ENCODE measurements around the gene NEDD8. TPM values are rescaled to one million over a fixed set of nuclear protein-coding genes. Genes with fewer than 3 reads are reported as not detected.
A peak's percentile ranks its signal among the peaks of the same experiment; 100 is the strongest.

NEDD8 gene
- total and polyA plus RNA-seq, 2 donors (not counting 3 experiments of a cell fraction or from before 2014, with no cell fraction given): 243 to 316 TPM

- peaks cover 2 to 21% of the 10 kb centered on the region in 2 experiments for H3K36me3 ChIP-seq (ENCODE audit: control insufficient read depth in 2 of 2, extremely low read depth in 1 of 2, insufficient read depth in 2 of 2, low read length in 2 of 2)
- BruUV-seq (replicated peaks): no TSS peak
- H3K9me3 ChIP-seq (replicated peaks; ENCODE audit: control insufficient read depth, insufficient read depth, low read length): no peaks in the 10 kb centered on the region
- peak overlapping the region; percentile 58 to 77 (median 65) for H3K4me3 ChIP-seq (replicated peaks in 1 of 3; ENCODE audit: insufficient read depth in 1 of 3, low read depth in 1 of 3, low read length in 3 of 3)
- no peaks in the 10 kb centered on the region for H3K79me2 ChIP-seq (ENCODE audit: control insufficient read depth, insufficient read depth, low read length)
- H3K9ac ChIP-seq (replicated peaks; ENCODE audit: extremely low read depth, insufficient read depth, low read length): peak overlapping the region; percentile 98
- no peak for TF ChIP-seq MYC (IDR thresholded peaks at IDR 0.05; ENCODE audit: low read depth, low read length)
- H3K9me1 ChIP-seq (replicated peaks; ENCODE audit: control insufficient read depth, extremely low read depth, insufficient read depth, low read length): no peaks in the 10 kb centered on the region
- CTCF ChIA-PET: interaction anchor here (0.7 to 2.9 kb wide), 16 partner anchors 8 to 166 kb away, joined by 3 to 35 read pairs (median 5); partner anchors contain the start of genes CHMP4A, CIDEB, MDP1 and TINF2
- POLR2A ChIA-PET: interaction anchor here (1.3 to 1.9 kb wide), 2 partner anchors 9 to 28 kb away, joined by 3 to 17 read pairs; partner anchors contain the start of gene TINF2
- dilution Hi-C loops (cut with MboI; ENCODE audit: extremely low pct_ligation_motif_present, low sequenced_read_pairs): no loop called here
- H3K4me1 ChIP-seq (ENCODE audit: control insufficient read depth, extremely low read depth, insufficient read depth, low read length): peaks cover 9% of the 10 kb centered on the region
- DNase-seq (ENCODE audit: low read depth, low spot score) (no peak), FAIRE-seq (no peak)
- H3K4me2 ChIP-seq (ENCODE audit: insufficient read depth, low read length): peak overlapping the region; percentile 76
- intact Hi-C loops (cut with micrococcal nuclease): loop anchor here (1.0 kb wide), 5 partner anchors 27 to 54 kb away; partner anchors contain the start of genes DHRS1, MDP1 and NOP9
- H4K20me1 ChIP-seq (replicated peaks; ENCODE audit: control insufficient read depth, extremely low read depth, insufficient read depth, low read length): no peaks in the 10 kb centered on the region
- H3K27ac ChIP-seq (ENCODE audit: insufficient read depth, low read depth, low read length): peak overlapping the region; percentile 92
- H3K27me3 ChIP-seq (ENCODE audit: control insufficient read depth in 2 of 2, insufficient read depth in 2 of 2, low read length in 2 of 2): no peaks in the 10 kb centered on the region
- H2AFZ ChIP-seq (ENCODE audit: low read depth, low read length): peak overlapping the region; percentile 80
Observed at GRCh38 chr14:24270537-24271133, 38.5 kb upstream of the NEDD8 start.

- POLR2A ChIA-PET: no interaction called here
- H3K4me3 ChIP-seq (replicated peaks in 1 of 3; ENCODE audit: insufficient read depth in 1 of 3, low read depth in 1 of 3, low read length in 3 of 3): no peak overlapping the region
- H3K9me1 ChIP-seq (replicated peaks; ENCODE audit: control insufficient read depth, extremely low read depth, insufficient read depth, low read length): no peaks in the 10 kb centered on the region
- H3K9ac ChIP-seq (replicated peaks; ENCODE audit: extremely low read depth, insufficient read depth, low read length): no peak overlapping the region
- DNase-seq (ENCODE audit: low read depth, low spot score): no peak
- BruUV-seq (replicated peaks): no TSS peak
- no peaks in the 10 kb centered on the region for H3K9me3 ChIP-seq (replicated peaks; ENCODE audit: control insufficient read depth, insufficient read depth, low read length)
- no peak overlapping the region for H3K27ac ChIP-seq (ENCODE audit: insufficient read depth, low read depth, low read length)
- H4K20me1 ChIP-seq (replicated peaks; ENCODE audit: control insufficient read depth, extremely low read depth, insufficient read depth, low read length): no peaks in the 10 kb centered on the region
- no peak overlapping the region for H3K4me2 ChIP-seq (ENCODE audit: insufficient read depth, low read length)
- peaks cover 2 to 21% of the 10 kb centered on the region in 2 experiments for H3K36me3 ChIP-seq (ENCODE audit: control insufficient read depth in 2 of 2, extremely low read depth in 1 of 2, insufficient read depth in 2 of 2, low read length in 2 of 2)
- H3K27me3 ChIP-seq (ENCODE audit: control insufficient read depth in 2 of 2, insufficient read depth in 2 of 2, low read length in 2 of 2): no peaks in the 10 kb centered on the region
- no peak overlapping the region for H2AFZ ChIP-seq (ENCODE audit: low read depth, low read length)
- peaks cover 9% of the 10 kb centered on the region for H3K4me1 ChIP-seq (ENCODE audit: control insufficient read depth, extremely low read depth, insufficient read depth, low read length)
- intact Hi-C loops (cut with micrococcal nuclease): no loop called here
- no peak for FAIRE-seq
- dilution Hi-C loops (cut with MboI; ENCODE audit: extremely low pct_ligation_motif_present, low sequenced_read_pairs): no loop called here
- H3K79me2 ChIP-seq (ENCODE audit: control insufficient read depth, insufficient read depth, low read length): no peaks in the 10 kb centered on the region
- CTCF ChIA-PET: interaction anchor here (1.2 to 2.9 kb wide), 8 partner anchors 23 to 54 kb away, joined by 3 to 28 read pairs (median 7); partner anchors contain the start of genes CIDEB, MDP1 and TINF2
- TF ChIP-seq FOS (IDR thresholded peaks at IDR 0.05; ENCODE audit: borderline replicate concordance, insufficient read depth, low read length): no peak
- TF ChIP-seq JUN (IDR thresholded peaks at IDR 0.05; ENCODE audit: borderline replicate concordance, insufficient read depth, insufficient read length, low read depth): no peak
- TF ChIP-seq POLR2AphosphoS5 (IDR thresholded peaks at IDR 0.05; ENCODE audit: insufficient read depth, low read depth, low read length): no peak
- no peak for TF ChIP-seq EZH2 (IDR thresholded peaks at IDR 0.05; ENCODE audit: borderline replicate concordance, low read depth, low read length, severe bottlenecking)
- no peak for TF ChIP-seq POLR2A (IDR thresholded peaks at IDR 0.05; ENCODE audit: low read depth, low read length)
- TF ChIP-seq, protein P1, sequence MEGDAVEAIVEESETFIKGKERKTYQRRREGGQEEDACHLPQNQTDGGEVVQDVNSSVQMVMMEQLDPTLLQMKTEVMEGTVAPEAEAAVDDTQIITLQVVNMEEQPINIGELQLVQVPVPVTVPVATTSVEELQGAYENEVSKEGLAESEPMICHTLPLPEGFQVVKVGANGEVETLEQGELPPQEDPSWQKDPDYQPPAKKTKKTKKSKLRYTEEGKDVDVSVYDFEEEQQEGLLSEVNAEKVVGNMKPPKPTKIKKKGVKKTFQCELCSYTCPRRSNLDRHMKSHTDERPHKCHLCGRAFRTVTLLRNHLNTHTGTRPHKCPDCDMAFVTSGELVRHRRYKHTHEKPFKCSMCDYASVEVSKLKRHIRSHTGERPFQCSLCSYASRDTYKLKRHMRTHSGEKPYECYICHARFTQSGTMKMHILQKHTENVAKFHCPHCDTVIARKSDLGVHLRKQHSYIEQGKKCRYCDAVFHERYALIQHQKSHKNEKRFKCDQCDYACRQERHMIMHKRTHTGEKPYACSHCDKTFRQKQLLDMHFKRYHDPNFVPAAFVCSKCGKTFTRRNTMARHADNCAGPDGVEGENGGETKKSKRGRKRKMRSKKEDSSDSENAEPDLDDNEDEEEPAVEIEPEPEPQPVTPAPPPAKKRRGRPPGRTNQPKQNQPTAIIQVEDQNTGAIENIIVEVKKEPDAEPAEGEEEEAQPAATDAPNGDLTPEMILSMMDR (IDR thresholded peaks at IDR 0.05; ENCODE audit: extremely low read depth in 1 of 2, insufficient read depth in 1 of 2, low read depth in 1 of 2, low read length in 2 of 2): no peak
- TF ChIP-seq, protein P2, sequence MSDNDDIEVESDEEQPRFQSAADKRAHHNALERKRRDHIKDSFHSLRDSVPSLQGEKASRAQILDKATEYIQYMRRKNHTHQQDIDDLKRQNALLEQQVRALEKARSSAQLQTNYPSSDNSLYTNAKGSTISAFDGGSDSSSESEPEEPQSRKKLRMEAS (IDR thresholded peaks at IDR 0.05; ENCODE audit: insufficient read depth, insufficient read length): no peak
- TF ChIP-seq GATA2 (IDR thresholded peaks at IDR 0.05; ENCODE audit: insufficient read depth, insufficient read length, low read depth, low read length): no peak
- no peak for TF ChIP-seq MYC (IDR thresholded peaks at IDR 0.05; ENCODE audit: low read depth, low read length)
Observed at GRCh38 chr14:24269910-24270536, 37.9 kb upstream of the NEDD8 start.

Data from endothelial cell of umbilical vein (primary cell).